LNCaP clone FGC (cell line): Measurements from ENCODE around the gene SLC39A11.

Experiments used
- DNase-seq: peaks from one replicate; pipeline ENCODE4 v3.0.0-alpha.2; 2011; ENCODE audit warnings: low read depth
- H3K4me3 ChIP-seq: 2 replicates; pipeline ENCODE4 v1.5.1; 2011; ENCODE audit warnings: mild to moderate bottlenecking, low read depth, low read length, control low read depth
- CTCF ChIP-seq: IDR thresholded peaks from 2 replicates; pipeline ENCODE4 v1.5.1; 2012; ENCODE audit warnings: mild to moderate bottlenecking; ENCODE audit not compliant: control insufficient read depth, insufficient read depth; ENCODE audit errors: extremely low read depth

The SLC39A11 gene

GRCh38 chr17:72935984-72936383, 156.5 kb downstream of the SLC39A11 start:
- no peak overlapping the region for H3K4me3 ChIP-seq
- TF ChIP-seq CTCF, result no peak
- DNase-seq, result peak; percentile 27

- peak; percentile 37 for DNase-seq
- TF ChIP-seq CTCF, result no peak
- no peak overlapping the region for H3K4me3 ChIP-seq
These were observed 157.6 kb downstream of the SLC39A11 start for GRCh38 chr17:72934927-72935326.

- no peak for TF ChIP-seq CTCF
- DNase-seq, result no peak
These were observed 160.9 kb downstream of the SLC39A11 start for GRCh38 chr17:72931635-72932034.

DNA sequence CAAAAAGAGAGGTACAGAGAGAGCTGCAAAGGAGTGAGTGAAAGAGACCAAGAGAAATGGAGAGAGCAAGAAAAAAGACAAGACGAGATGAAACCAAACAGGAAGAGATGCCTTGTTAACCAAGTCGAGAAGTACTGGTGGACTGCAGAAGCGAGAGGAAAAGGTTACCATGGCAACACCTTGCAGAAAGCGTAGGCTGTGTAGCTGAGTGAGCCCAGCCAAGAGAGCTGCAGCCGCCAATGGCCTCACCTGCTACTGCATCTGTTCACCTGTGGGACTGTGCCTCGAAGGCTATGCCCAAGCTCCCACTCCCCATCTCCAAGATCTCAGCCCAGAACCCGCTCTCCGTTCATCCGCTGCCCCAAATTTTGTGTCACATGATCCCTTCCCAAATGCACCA, 161.3 kb downstream of the SLC39A11 start:
- no peak for TF ChIP-seq CTCF
- H3K4me3 ChIP-seq, result no peak overlapping the region
- DNase-seq, result no peak

More at GRCh38 chr17:72931635-72932034, 160.9 kb downstream of the SLC39A11 start:
- H3K4me3 ChIP-seq, result no peak overlapping the region

GRCh38 chr17:72930031-72930430, 162.5 kb downstream of the SLC39A11 start:
- DNase-seq, result no peak
- no peak for TF ChIP-seq CTCF
- H3K4me3 ChIP-seq, result no peak overlapping the region

DNA sequence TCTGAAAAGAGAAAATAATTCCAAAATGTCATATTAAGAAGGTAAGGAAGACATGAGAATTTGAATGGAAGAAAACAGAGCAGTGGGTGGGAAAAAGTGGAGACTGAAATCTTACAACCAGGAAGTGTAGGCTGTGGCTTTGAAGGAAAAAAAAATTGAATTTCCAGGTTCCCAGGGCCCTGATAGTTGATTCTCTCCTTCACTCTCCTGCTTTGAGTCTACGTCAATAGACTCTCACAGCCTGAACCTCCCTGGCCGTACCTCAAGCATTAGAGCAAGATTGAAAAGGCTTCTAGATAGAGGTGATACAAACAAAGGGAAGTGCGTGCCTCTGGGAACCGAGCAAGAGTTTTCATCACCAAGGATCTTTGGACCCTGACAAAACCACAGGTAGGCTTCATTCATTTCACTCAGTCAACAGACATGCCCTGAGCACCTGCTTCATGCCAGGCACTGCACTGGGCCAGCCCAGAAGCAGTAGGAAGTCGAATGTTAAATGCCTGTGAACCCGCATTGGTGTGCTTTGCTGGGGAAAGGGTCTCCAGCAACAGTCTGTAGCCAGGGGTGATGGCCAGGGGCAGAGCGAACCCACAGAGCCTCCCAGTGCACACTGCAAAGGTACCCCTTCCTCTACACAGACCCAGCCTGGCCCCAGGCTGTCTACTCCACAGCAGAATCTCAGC, 163.9 kb downstream of the SLC39A11 start:
- H3K4me3 ChIP-seq, result no peak overlapping the region
- TF ChIP-seq CTCF, result no peak
- no peak for DNase-seq

GRCh38 chr17:72927760-72928159, 164.7 kb downstream of the SLC39A11 start:
- H3K4me3 ChIP-seq, result no peak overlapping the region
- TF ChIP-seq CTCF, result no peak
- no peak for DNase-seq
